ENCODE results near the gene ARHGAP23. TPM values are rescaled to one million over a fixed set of nuclear protein-coding genes. Genes with fewer than 3 reads are reported as not detected.

ARHGAP23 gene
- total RNA-seq, 4 donors from 2014 or later = 8.2 to 37.7 (median 12.3) TPM

GRCh38 chr17:38417210-38417951, 10.9 kb upstream of the ARHGAP23 start:
- no peak for TF ChIP-seq CTCF (IDR thresholded peaks at IDR 0.05; ENCODE audit: low read depth)

- TF ChIP-seq CTCF (IDR thresholded peaks at IDR 0.05; ENCODE audit: low read depth) = no peak
These were observed 10.1 kb upstream of the ARHGAP23 start for GRCh38 chr17:38418062-38418692.

- TF ChIP-seq CTCF (IDR thresholded peaks at IDR 0.05; ENCODE audit: low read depth) = no peak
These were observed 9.4 kb upstream of the ARHGAP23 start for GRCh38 chr17:38418693-38419507.

- TF ChIP-seq CTCF (IDR thresholded peaks at IDR 0.05; ENCODE audit: low read depth) = no peak
These were observed 8.7 kb upstream of the ARHGAP23 start for GRCh38 chr17:38419508-38419981.

GRCh38 chr17:38420518-38420917, 7.7 kb upstream of the ARHGAP23 start:
- no peak for TF ChIP-seq CTCF (IDR thresholded peaks at IDR 0.05; ENCODE audit: low read depth)

GRCh38 chr17:38421171-38421841, 7.0 kb upstream of the ARHGAP23 start:
- no peak for TF ChIP-seq CTCF (IDR thresholded peaks at IDR 0.05; ENCODE audit: low read depth)

All from subcutaneous adipose tissue (tissue), 4 donors.